Measurements from ENCODE around the gene CPNE7. TPM values are rescaled to one million over a fixed set of nuclear protein-coding genes. Genes with fewer than 3 reads are reported as not detected.

CPNE7 gene
- total RNA-seq, 2 experiments from 2014 or later = 8.5 to 9.5 TPM

GRCh38 chr16:89646270-89646669 is 70.7 kb downstream of the CPNE7 start:
- Mint-ChIP-seq H3K4me1 (ENCODE audit: low read depth) (peaks cover 2% of the 10 kb centered on the region), H3K27ac (no peak overlapping the region), H3K4me3 (no peak overlapping the region), H3K27me3 (no peaks in the 10 kb centered on the region), H3K9me3 (no peaks in the 10 kb centered on the region), H3K36me3 (ENCODE audit: low read depth) (peaks cover 29% of the 10 kb centered on the region)
- no peak for ATAC-seq
- no peak for TF ChIP-seq CTCF (IDR thresholded peaks at IDR 0.05)
- ChIA-PET CTCF (no interaction called here), POLR2A (no interaction called here)
- intact Hi-C loops (cut with micrococcal nuclease) = no loop called here
- no peak for DNase-seq

Other genes with a start within 250 kb of the CPNE7 start
- 100 to 1,000 TPM; 145 to 147 TPM for gene ANKRD11, start 85.2 kb upstream of the CPNE7 start, total RNA-seq
- gene SPG7, start 67.4 kb upstream of the CPNE7 start, total RNA-seq = 10 to 100 TPM; 78.6 to 79.8 TPM
- 1,000 to 10,000 TPM; 3,056 to 3,151 TPM for gene RPL13, start 15.1 kb upstream of the CPNE7 start, total RNA-seq
- gene DPEP1, start 37.9 kb downstream of the CPNE7 start, total RNA-seq = not detected
- gene CHMP1A, start 82.0 kb downstream of the CPNE7 start, total RNA-seq = 10 to 100 TPM; 51.1 to 56.9 TPM
- gene SPATA33, start 82.1 kb downstream of the CPNE7 start, total RNA-seq = 1 to 10 TPM; 6.3 to 7.1 TPM
- 10 to 100 TPM; 85.8 to 98.6 TPM for gene CDK10, start 110.9 kb downstream of the CPNE7 start, total RNA-seq
- 1 to 10 TPM; 2.6 to 3.3 TPM for gene SPATA2L, start 125.9 kb downstream of the CPNE7 start, total RNA-seq
- 1 to 10 TPM; 1.5 to 1.6 TPM for gene VPS9D1, start 145.1 kb downstream of the CPNE7 start, total RNA-seq
- 10 to 100 TPM; 24.6 to 27.9 TPM for gene ZNF276, start 145.8 kb downstream of the CPNE7 start, total RNA-seq
- 100 to 1,000 TPM in 1 of 2 experiments, 10 to 100 TPM in 1; 95.5 to 100 TPM for gene FANCA, start 240.9 kb downstream of the CPNE7 start, total RNA-seq

All from activated CD8-positive, alpha-beta T cell treated with anti-CD3 and anti-CD28 coated beads for 36 hours (primary cell).